HG02588 (cell line): ENCODE results near the gene POLD1.
"Not testable (repeated sequence)": the region's sequence is repeated elsewhere in the genome, so short reads cannot be mapped to it uniquely, and the experiment has no call there.

Experiments used
- ATAC-seq: cut with Tn5 transposase; IDR thresholded peaks from one replicate; pipeline ENCODE4 v1.9.1; 2021; ENCODE audit warnings: mild to moderate bottlenecking, moderate library complexity; ENCODE audit not compliant: unreplicated experiment

POLD1 gene

GRCh38 chr19:50390295-50390694 is 6.1 kb downstream of the POLD1 start:
- ATAC-seq: not testable (repeated sequence)

GRCh38 chr19:50390952-50391351 is 6.8 kb downstream of the POLD1 start:
- not testable (repeated sequence) for ATAC-seq

GRCh38 chr19:50392759-50393158 is 8.6 kb downstream of the POLD1 start:
- ATAC-seq: no peak

- ATAC-seq: no peak
Observed at GRCh38 chr19:50393589-50393988, 9.4 kb downstream of the POLD1 start.

GRCh38 chr19:50394017-50394416 is 9.9 kb downstream of the POLD1 start:
- ATAC-seq: no peak

GRCh38 chr19:50398675-50399367 is 14.7 kb downstream of the POLD1 start:
- ATAC-seq: no peak

GRCh38 chr19:50399368-50399745 is 15.2 kb downstream of the POLD1 start:
- ATAC-seq: no peak

GRCh38 chr19:50401605-50402450 is 17.7 kb downstream of the POLD1 start:
- ATAC-seq: no peak

GRCh38 chr19:50402544-50403301 is 18.6 kb downstream of the POLD1 start:
- no peak for ATAC-seq

- ATAC-seq: no peak
Observed at GRCh38 chr19:50406156-50406820, 22.1 kb downstream of the POLD1 start.

- no peak for ATAC-seq
Observed at GRCh38 chr19:50406829-50407228, 22.7 kb downstream of the POLD1 start.

GRCh38 chr19:50409347-50409746 is 25.2 kb downstream of the POLD1 start:
- no peak for ATAC-seq

- ATAC-seq: no peak
Observed at GRCh38 chr19:50410109-50410508, 26.0 kb downstream of the POLD1 start.

- no peak for ATAC-seq
Observed at GRCh38 chr19:50412419-50412818, 28.3 kb downstream of the POLD1 start.

- ATAC-seq: no peak
Observed at GRCh38 chr19:50413096-50413495, 28.9 kb downstream of the POLD1 start.

- ATAC-seq: no peak
Observed at GRCh38 chr19:50413531-50413930, 29.4 kb downstream of the POLD1 start.

GRCh38 chr19:50414864-50415660 is 30.9 kb downstream of the POLD1 start:
- no peak for ATAC-seq

- ATAC-seq: peak; percentile 45
Observed at GRCh38 chr19:50415661-50416033, 31.5 kb downstream of the POLD1 start.

- no peak for ATAC-seq
Observed at GRCh38 chr19:50416034-50416977, 32.2 kb downstream of the POLD1 start.
